ENCODE measurements around the gene FDXACB1. TPM values are rescaled to one million over a fixed set of nuclear protein-coding genes. Genes with fewer than 3 reads are reported as not detected.

The FDXACB1 gene
- total RNA-seq, 1 donor from 2014 or later = 1.9 TPM

- no peak overlapping the region for H3K27ac ChIP-seq
- peaks cover 57% of the 10 kb centered on the region for H3K36me3 ChIP-seq
- no peak for TF ChIP-seq CTCF (IDR thresholded peaks at IDR 0.05)
- H3K27me3 ChIP-seq = no peaks in the 10 kb centered on the region
- no peak for ATAC-seq
- intact Hi-C loops (cut with DNase I) = loop anchor here (10.0 kb wide), 2 partner anchors 75 to 285 kb away; no protein-coding TSS in a partner anchor
- H3K4me3 ChIP-seq = no peak overlapping the region
- no peaks in the 10 kb centered on the region for H3K9me3 ChIP-seq
- no peaks in the 10 kb centered on the region for H3K4me1 ChIP-seq
- no peak for DNase-seq
Measured at GRCh38 chr11:111849631-111850030, 29.3 kb downstream of the FDXACB1 start.

- Histone ChIP-seq H3K9me3 (no peaks in the 10 kb centered on the region), H3K4me1 (no peaks in the 10 kb centered on the region), H3K27ac (no peak overlapping the region), H3K36me3 (peaks cover 51% of the 10 kb centered on the region), H3K27me3 (no peaks in the 10 kb centered on the region), H3K4me3 (no peak overlapping the region)
- no peak for DNase-seq
- TF ChIP-seq CTCF (IDR thresholded peaks at IDR 0.05) = no peak
- ATAC-seq = peak; percentile 72
- intact Hi-C loops (cut with DNase I) = loop anchor here (10.0 kb wide), 2 partner anchors 72 to 282 kb away; no protein-coding TSS in a partner anchor
Measured at GRCh38 chr11:111846636-111847035, 32.3 kb downstream of the FDXACB1 start.

- H3K9me3 ChIP-seq = no peaks in the 10 kb centered on the region
Measured at GRCh38 chr11:111846063-111846462, 32.9 kb downstream of the FDXACB1 start.

GRCh38 chr11:111845276-111846028, 33.5 kb downstream of the FDXACB1 start:
- intact Hi-C loops (cut with DNase I) = loop anchor here (10.0 kb wide), 2 partner anchors 71 to 281 kb away; no protein-coding TSS in a partner anchor

More at GRCh38 chr11:111846063-111846462, 32.9 kb downstream of the FDXACB1 start:
- peak overlapping the region; percentile 47 for H3K27ac ChIP-seq
- no peak for TF ChIP-seq CTCF (IDR thresholded peaks at IDR 0.05)
- DNase-seq (no peak), ATAC-seq (no peak)
- peaks cover 51% of the 10 kb centered on the region for H3K36me3 ChIP-seq
- H3K4me1 ChIP-seq = no peaks in the 10 kb centered on the region
- intact Hi-C loops (cut with DNase I) = loop anchor here (10.0 kb wide), 2 partner anchors 71 to 281 kb away; no protein-coding TSS in a partner anchor
- H3K27me3 ChIP-seq = no peaks in the 10 kb centered on the region
- H3K4me3 ChIP-seq = no peak overlapping the region

GRCh38 chr11:111843661-111844060, 35.3 kb downstream of the FDXACB1 start:
- no peaks in the 10 kb centered on the region for H3K9me3 ChIP-seq
- TF ChIP-seq CTCF (IDR thresholded peaks at IDR 0.05) = no peak
- peaks cover 32% of the 10 kb centered on the region for H3K36me3 ChIP-seq
- intact Hi-C loops (cut with DNase I) = loop anchor here (10.0 kb wide), 2 partner anchors 69 to 279 kb away; no protein-coding TSS in a partner anchor
- H3K27ac ChIP-seq = no peak overlapping the region
- no peak overlapping the region for H3K4me3 ChIP-seq
- H3K4me1 ChIP-seq = no peaks in the 10 kb centered on the region
- no peak for DNase-seq
- ATAC-seq = no peak
- no peaks in the 10 kb centered on the region for H3K27me3 ChIP-seq

More at GRCh38 chr11:111845276-111846028, 33.5 kb downstream of the FDXACB1 start:
- Histone ChIP-seq H3K36me3 (peaks cover 46% of the 10 kb centered on the region), H3K27me3 (no peaks in the 10 kb centered on the region), H3K27ac (peak overlapping the region; percentile 47), H3K4me1 (no peaks in the 10 kb centered on the region), H3K4me3 (no peak overlapping the region), H3K9me3 (no peaks in the 10 kb centered on the region)
- ATAC-seq (peak; percentile 69), DNase-seq (no peak)
- TF ChIP-seq CTCF (IDR thresholded peaks at IDR 0.05) = no peak
